Erythroblast (primary cell): Measurements from ENCODE around the gene XPOT.
"Not testable (repeated sequence)": the region's sequence is repeated elsewhere in the genome, so short reads cannot be mapped to it uniquely, and the experiment has no call there.

Experiments
- DNase-seq, 2 experiments: peaks; one replicate each; lab custom pipeline; 2025; lab: John Stamatoyannopoulos, UW
- GATA1 ChIP-seq: IDR thresholded peaks from 2 replicates; pipeline ENCODE4 v1.6.1; 2011; ENCODE audit warnings: low read depth, mild to moderate bottlenecking, control low read depth, low read length, moderate library complexity
- POLR2A ChIP-seq: IDR thresholded peaks from 2 replicates; pipeline ENCODE4 v1.6.1; 2011; ENCODE audit warnings: mild to moderate bottlenecking, low read length

The XPOT gene

GRCh38 chr12:64403707-64404469, at the start of gene XPOT:
XPOT (plus strand) TSS chr12:64404392; CDS start chr12:64410036, 5,644 bp downstream.
- DNase-seq: peak; percentile 97 to 98
- TF ChIP-seq POLR2A: peak; percentile 78
- TF ChIP-seq GATA1: no peak

GRCh38 chr12:64356209-64356608, 48.0 kb upstream of the XPOT start:
- not testable (repeated sequence) for DNase-seq

- not testable (repeated sequence) for DNase-seq
Measured at GRCh38 chr12:64361173-64361572, 43.0 kb upstream of the XPOT start.

GRCh38 chr12:64362721-64363305, 41.4 kb upstream of the XPOT start:
- no peak for DNase-seq
- TF ChIP-seq GATA1 (no peak), POLR2A (no peak)

GRCh38 chr12:64383675-64384074, 20.5 kb upstream of the XPOT start:
- no peak for DNase-seq
- TF ChIP-seq POLR2A (no peak), GATA1 (no peak)

- DNase-seq: no peak
Measured at GRCh38 chr12:64385019-64385418, 19.2 kb upstream of the XPOT start.

GRCh38 chr12:64385468-64385867, 18.7 kb upstream of the XPOT start:
- TF ChIP-seq POLR2A (no peak), GATA1 (no peak)
- DNase-seq: no peak

More at GRCh38 chr12:64385019-64385418, 19.2 kb upstream of the XPOT start:
- TF ChIP-seq GATA1 (no peak), POLR2A (no peak)

GRCh38 chr12:64387197-64387816, 16.9 kb upstream of the XPOT start:
- TF ChIP-seq POLR2A: no peak
- no peak for TF ChIP-seq GATA1
- no peak for DNase-seq

- TF ChIP-seq POLR2A (no peak), GATA1 (no peak)
- no peak for DNase-seq
Measured at GRCh38 chr12:64389154-64389553, 15.0 kb upstream of the XPOT start.

GRCh38 chr12:64390275-64390851, 13.8 kb upstream of the XPOT start, which contains the start of gene C12orf56:
C12orf56 (minus strand) TSS chr12:64390758; CDS start chr12:64390565, 193 bp downstream.
- TF ChIP-seq POLR2A (no peak), GATA1 (no peak)
- DNase-seq: peak; percentile 24 to 38

- DNase-seq: peak; percentile 40 to 44
- TF ChIP-seq POLR2A: no peak
- TF ChIP-seq GATA1: no peak
Measured at GRCh38 chr12:64392221-64392620, 12.0 kb upstream of the XPOT start.

- TF ChIP-seq POLR2A (no peak), GATA1 (no peak)
- no peak for DNase-seq
Measured at GRCh38 chr12:64395739-64396138, 8.5 kb upstream of the XPOT start.

GRCh38 chr12:64400041-64400440, 4.2 kb upstream of the XPOT start:
- TF ChIP-seq POLR2A: no peak
- TF ChIP-seq GATA1: no peak
- peak; percentile 36 to 50 for DNase-seq

- TF ChIP-seq GATA1: no peak
- no peak for TF ChIP-seq POLR2A
- DNase-seq: no peak
Measured at GRCh38 chr12:64402181-64402580, 2.0 kb upstream of the XPOT start.
